Mucosa of stomach (tissue), 1 donor: ENCODE results near the gene PLCB2.

Source experiments
- H3K27me3 ChIP-seq: one replicate; pipeline ENCODE4 v1.7.0; 2013; ENCODE audit warnings: mild to moderate bottlenecking, low read length; ENCODE audit not compliant: control insufficient read depth, insufficient read depth
- H3K36me3 ChIP-seq: one replicate; pipeline ENCODE4 v1.7.0; 2013; ENCODE audit warnings: low read length; ENCODE audit not compliant: control insufficient read depth, insufficient read depth
- H3K4me1 ChIP-seq: one replicate; pipeline ENCODE4 v1.7.0; 2013; ENCODE audit warnings: mild to moderate bottlenecking, low read length; ENCODE audit not compliant: control insufficient read depth, insufficient read depth
- H3K4me3 ChIP-seq: one replicate; pipeline ENCODE4 v1.7.0; 2013; ENCODE audit warnings: low read length
- H3K9ac ChIP-seq: one replicate; pipeline ENCODE4 v1.7.0; 2013; ENCODE audit warnings: mild to moderate bottlenecking, low read length, moderate library complexity
- H3K9me3 ChIP-seq: one replicate; pipeline ENCODE4 v1.7.0; 2013; ENCODE audit warnings: mild to moderate bottlenecking, low read length, moderate library complexity; ENCODE audit not compliant: control insufficient read depth
- donor health status: Pancreatic carcinoma.

PLCB2 gene

DNA sequence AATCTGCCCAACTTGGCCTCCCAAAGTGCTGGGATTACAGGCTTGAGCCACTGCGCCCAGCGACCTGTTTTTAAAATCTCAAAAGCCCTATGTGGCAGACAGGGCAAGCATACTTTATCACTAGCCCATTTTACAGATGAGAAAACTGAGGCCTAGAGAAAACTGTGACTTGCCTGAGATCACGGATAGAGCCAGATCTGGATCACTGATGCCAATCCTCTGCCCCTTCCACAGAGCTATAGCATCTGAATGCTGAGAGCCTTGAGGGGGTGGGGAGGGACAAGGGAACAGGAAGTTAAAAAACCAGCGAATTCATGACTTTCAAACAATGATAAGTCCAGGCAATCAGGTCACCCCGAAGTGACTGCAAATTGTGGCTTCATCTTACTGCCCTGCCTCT lies 32.2 kb downstream of the PLCB2 start:
- H3K9me3 ChIP-seq: no peaks in the 10 kb centered on the region
- H3K36me3 ChIP-seq: no peaks in the 10 kb centered on the region
- no peak overlapping the region for H3K4me3 ChIP-seq
- peaks cover 12% of the 10 kb centered on the region for H3K4me1 ChIP-seq
- H3K27me3 ChIP-seq: peaks cover 27% of the 10 kb centered on the region
- H3K9ac ChIP-seq: no peak overlapping the region

DNA sequence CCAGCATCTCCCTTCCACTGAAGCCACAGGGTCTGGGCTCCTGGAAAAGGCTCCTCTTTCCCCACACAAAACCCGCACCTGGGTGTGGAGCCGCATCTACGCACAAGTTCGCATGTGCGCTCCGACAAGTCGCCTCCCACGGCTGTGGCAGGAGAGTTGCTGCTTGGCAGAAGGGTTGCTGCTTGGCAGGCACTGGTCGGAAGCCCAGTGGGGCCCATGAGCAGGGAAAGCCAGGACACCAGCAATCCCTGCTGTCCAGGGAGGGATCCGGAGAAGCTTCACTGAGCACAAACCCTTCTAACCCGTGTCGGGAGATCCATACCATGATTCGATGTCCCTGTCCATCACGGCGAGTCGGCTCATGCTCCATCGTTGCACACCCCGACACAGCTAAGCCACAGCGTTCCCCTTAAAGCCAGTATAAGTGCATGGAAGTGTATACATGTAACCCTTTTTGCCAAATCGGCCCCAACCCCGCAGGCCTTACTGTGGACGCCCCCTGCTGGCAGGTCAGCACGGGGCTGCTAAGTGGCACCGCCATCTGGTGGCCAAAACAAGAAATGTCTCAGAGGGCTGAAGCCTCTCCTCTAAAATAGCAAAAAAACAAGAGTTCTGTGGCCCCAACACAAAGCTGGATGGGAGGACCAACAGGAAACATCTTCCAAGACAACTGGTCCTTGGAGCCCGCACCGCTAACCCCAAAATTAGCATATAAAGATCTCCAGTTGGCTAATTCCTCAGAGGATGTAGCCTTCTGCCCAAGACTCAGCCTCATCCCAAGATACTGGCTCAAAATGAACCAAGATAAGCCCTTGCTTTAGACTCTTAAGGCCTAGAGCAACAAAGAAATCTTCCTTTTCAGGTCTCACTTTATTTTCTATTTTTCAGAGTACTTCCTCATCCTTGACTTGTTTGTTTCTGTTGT lies 33.1 kb downstream of the PLCB2 start:
- H3K4me1 ChIP-seq: peaks cover 5% of the 10 kb centered on the region
- H3K9ac ChIP-seq: no peak overlapping the region
- no peaks in the 10 kb centered on the region for H3K9me3 ChIP-seq
- peaks cover 18% of the 10 kb centered on the region for H3K27me3 ChIP-seq
- H3K36me3 ChIP-seq: no peaks in the 10 kb centered on the region
- no peak overlapping the region for H3K4me3 ChIP-seq

DNA sequence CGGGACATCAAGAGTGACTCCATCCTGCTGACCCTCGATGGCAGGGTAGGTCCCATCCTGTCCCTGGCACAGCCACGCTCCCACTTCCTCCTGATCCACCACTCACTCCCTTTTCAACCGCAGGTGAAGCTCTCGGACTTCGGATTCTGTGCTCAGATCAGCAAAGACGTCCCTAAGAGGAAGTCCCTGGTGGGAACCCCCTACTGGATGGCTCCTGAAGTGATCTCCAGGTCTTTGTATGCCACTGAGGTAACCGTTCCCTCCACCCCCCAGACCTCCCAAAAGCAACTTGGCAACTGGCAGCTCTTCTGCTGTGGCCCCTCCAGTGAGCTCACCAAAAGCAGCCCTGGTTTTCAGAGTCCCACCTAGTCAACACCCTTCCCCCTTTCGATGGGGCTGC lies 34.3 kb downstream of the PLCB2 start:
- no peaks in the 10 kb centered on the region for H3K9me3 ChIP-seq
- no peak overlapping the region for H3K9ac ChIP-seq
- peaks cover 7% of the 10 kb centered on the region for H3K27me3 ChIP-seq
- no peaks in the 10 kb centered on the region for H3K4me1 ChIP-seq
- H3K36me3 ChIP-seq: no peaks in the 10 kb centered on the region
- no peak overlapping the region for H3K4me3 ChIP-seq

DNA sequence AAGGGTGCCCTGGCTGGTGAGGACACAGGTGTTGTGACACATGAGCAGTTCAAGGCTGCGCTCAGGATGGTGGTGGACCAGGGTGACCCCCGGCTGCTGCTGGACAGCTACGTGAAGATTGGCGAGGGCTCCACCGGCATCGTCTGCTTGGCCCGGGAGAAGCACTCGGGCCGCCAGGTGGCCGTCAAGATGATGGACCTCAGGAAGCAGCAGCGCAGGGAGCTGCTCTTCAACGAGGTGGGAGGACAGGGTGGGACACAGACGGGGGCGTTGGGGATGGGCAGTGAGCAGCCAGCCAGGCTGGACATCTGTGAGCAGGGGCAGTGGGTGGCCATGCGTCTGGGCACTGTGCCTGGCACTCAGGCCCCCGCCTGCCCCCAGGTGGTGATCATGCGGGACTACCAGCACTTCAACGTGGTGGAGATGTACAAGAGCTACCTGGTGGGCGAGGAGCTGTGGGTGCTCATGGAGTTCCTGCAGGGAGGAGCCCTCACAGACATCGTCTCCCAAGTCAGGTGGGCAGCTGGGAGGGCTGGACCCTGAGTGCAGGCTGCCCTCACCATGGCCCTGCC lies 35.2 kb downstream of the PLCB2 start:
- no peaks in the 10 kb centered on the region for H3K9me3 ChIP-seq
- no peaks in the 10 kb centered on the region for H3K4me1 ChIP-seq
- no peaks in the 10 kb centered on the region for H3K27me3 ChIP-seq
- H3K9ac ChIP-seq: no peak overlapping the region
- H3K4me3 ChIP-seq: no peak overlapping the region
- H3K36me3 ChIP-seq: no peaks in the 10 kb centered on the region

DNA sequence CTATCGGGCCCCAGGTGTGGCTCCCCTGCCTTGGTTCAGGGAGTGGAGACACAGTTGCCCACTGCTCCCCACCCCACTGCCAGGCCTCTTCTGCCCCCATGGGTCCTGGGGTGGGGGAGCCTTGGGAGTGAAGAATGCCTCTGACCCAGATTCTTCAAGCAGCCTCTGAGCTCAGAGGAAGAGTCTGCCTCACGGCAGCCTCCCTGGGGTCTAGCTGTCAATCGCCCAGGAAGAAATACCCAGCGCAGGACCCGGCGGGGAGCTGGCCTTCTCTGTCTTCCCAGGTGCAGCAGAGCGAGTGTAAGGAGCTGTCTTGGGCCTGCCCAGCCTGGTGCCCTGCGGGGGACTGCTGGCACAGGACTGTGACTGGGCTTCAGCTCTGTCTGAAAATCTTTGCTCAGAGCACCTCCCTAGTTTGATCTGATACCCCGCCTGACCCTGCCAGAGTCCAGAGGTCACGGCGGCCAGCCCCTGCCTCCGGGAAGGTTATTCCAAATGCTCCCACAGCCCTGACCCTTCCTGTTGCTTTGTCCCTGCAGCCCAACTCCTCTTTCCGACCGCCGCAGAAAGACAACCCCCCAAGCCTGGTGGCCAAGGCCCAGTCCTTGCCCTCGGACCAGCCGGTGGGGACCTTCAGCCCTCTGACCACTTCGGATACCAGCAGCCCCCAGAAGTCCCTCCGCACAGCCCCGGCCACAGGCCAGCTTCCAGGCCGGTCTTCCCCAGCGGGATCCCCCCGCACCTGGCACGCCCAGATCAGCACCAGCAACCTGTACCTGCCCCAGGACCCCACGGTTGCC lies 35.9 kb downstream of the PLCB2 start:
- Histone ChIP-seq H3K36me3 (no peaks in the 10 kb centered on the region), H3K4me3 (no peak overlapping the region), H3K4me1 (peaks cover 4% of the 10 kb centered on the region), H3K27me3 (no peaks in the 10 kb centered on the region), H3K9ac (no peak overlapping the region), H3K9me3 (no peaks in the 10 kb centered on the region)

DNA sequence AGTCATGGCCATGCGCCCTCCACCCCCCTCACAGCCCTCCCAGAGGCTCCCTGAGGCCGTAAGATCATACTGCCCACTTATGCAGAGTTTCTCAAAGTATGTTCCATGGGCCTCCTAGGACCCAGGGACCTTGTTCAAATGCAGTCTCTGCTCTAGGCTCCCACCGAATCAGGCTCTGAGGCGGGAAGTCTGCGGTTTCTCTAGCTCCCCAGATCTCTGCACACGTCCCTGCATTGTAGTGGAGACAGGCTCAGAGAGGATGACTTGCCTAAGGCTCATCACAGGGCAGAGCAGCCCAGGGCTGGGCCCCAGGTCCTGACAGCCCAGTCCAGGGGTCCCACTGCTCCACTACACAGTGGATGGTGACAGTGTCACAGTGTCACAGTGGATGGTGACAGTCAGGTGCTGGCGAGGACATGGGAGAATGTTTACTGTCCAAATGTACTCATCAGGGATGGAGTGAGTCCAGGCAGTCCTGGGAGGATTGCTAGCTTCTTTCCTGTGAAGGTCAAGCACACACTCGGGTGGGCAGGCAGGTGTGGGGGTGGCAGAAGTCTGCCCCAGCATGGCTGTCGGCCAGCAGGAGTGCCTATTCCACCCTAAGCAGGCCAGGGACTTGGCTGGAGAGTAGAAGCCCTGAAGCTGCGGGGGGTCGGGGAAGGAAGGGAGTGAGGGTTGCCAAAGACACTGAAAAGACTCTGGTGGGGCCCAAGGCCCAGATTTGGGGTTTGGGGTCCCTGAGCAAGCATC lies 37.3 kb downstream of the PLCB2 start:
- Histone ChIP-seq H3K36me3 (no peaks in the 10 kb centered on the region), H3K4me1 (peaks cover 11% of the 10 kb centered on the region), H3K27me3 (no peaks in the 10 kb centered on the region), H3K9ac (no peak overlapping the region), H3K4me3 (no peak overlapping the region), H3K9me3 (no peaks in the 10 kb centered on the region)

DNA sequence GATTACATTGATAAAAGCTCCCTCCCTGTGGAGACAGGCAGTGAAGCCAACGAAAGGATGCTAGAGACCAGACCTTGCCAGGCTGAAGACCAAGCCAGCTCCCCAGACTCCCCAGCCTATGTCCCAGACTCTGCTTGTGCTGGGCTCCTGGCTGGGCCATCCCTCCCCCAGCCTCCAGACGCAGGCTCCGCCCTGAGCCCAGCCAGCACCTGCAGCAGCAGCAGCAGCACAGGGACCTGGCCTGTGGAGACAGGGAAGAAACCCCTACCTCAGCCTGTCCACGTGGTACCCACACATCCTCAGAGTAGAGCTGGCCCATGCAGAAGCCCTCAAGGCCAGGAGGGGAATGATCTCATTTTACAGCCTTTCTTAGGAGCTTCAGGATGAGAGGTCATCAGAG lies 38.1 kb downstream of the PLCB2 start:
- Histone ChIP-seq H3K9ac (no peak overlapping the region), H3K36me3 (no peaks in the 10 kb centered on the region), H3K4me1 (peaks cover 11% of the 10 kb centered on the region), H3K9me3 (no peaks in the 10 kb centered on the region), H3K27me3 (no peaks in the 10 kb centered on the region), H3K4me3 (no peak overlapping the region)

DNA sequence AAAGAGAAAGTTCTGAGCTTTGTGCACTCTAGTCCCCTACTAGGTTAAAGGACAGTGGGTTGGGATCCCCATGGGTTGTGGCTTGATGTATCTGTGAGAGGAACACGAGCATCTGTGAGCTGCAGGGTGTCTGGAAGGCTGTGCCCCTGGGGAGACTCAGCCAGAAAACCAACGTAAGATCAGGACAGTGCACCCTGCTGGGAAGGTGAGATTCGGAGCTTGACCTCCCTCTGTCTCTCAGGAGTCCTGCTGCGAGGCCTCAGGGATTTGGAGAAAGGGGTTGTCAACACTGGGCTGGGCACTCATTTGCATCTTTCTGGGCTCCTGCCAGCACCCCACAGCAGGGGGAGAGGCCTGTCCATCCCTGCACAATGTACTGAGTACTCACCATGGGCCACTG lies 40.1 kb downstream of the PLCB2 start:
- peaks cover 11% of the 10 kb centered on the region for H3K4me1 ChIP-seq
- H3K36me3 ChIP-seq: no peaks in the 10 kb centered on the region
- H3K9me3 ChIP-seq: no peaks in the 10 kb centered on the region
- H3K27me3 ChIP-seq: no peaks in the 10 kb centered on the region
- H3K4me3 ChIP-seq: no peak overlapping the region
- H3K9ac ChIP-seq: no peak overlapping the region

DNA sequence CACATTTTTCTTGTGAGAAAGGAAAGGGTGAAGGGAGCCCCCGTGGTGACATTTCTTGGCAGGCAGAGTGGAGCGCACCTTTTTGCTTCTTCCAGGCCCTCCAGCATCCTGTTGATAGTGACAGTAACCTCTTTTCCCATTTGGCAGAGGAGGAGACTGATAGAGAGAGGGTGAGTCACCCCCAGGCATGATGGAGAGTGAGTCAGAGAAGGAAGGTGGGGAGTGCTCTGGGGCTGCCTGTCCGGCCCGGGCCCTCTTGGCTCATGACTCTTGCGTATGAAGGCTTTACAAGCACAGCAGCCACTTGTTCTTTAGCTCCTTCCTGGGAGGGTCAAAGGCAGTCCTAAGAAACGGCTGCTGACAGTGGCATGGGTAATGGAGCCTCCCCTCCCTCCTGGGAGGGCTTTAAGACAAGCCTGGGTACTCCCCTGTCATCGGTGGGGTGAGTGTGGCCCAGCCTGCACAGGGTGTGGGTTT lies 40.9 kb downstream of the PLCB2 start:
- H3K9me3 ChIP-seq: no peaks in the 10 kb centered on the region
- H3K9ac ChIP-seq: no peak overlapping the region
- no peak overlapping the region for H3K4me3 ChIP-seq
- no peaks in the 10 kb centered on the region for H3K36me3 ChIP-seq
- H3K4me1 ChIP-seq: peaks cover 11% of the 10 kb centered on the region
- no peaks in the 10 kb centered on the region for H3K27me3 ChIP-seq

DNA sequence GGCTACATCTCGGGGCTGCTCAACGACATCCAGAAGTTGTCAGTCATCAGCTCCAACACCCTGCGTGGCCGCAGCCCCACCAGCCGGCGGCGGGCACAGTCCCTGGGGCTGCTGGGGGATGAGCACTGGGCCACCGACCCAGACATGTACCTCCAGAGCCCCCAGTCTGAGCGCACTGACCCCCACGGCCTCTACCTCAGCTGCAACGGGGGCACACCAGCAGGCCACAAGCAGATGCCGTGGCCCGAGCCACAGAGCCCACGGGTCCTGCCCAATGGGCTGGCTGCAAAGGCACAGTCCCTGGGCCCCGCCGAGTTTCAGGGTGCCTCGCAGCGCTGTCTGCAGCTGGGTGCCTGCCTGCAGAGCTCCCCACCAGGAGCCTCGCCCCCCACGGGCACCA lies 41.9 kb downstream of the PLCB2 start:
- Histone ChIP-seq H3K27me3 (no peaks in the 10 kb centered on the region), H3K9me3 (no peaks in the 10 kb centered on the region), H3K9ac (no peak overlapping the region), H3K4me3 (no peak overlapping the region), H3K4me1 (peaks cover 11% of the 10 kb centered on the region), H3K36me3 (no peaks in the 10 kb centered on the region)

DNA sequence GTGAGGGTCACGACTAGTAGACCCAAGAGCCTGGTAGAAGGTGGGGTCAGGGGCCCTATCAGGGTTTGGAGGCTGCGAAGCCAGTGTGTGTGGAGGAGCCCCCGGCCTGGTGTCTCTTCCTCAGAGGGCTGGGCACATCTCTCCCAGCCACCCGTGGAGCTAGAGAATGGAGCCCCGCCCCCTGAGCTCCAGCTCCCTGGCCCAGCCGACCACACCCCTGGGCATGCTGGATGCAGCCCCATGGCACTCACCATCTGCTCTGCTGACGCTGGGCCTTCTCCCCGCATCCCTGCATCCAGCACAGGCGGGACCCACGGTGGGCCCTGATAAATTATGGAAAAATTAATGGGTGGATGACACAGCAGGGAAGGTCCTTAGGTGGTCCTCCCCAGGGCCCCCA lies 42.4 kb downstream of the PLCB2 start:
- H3K9me3 ChIP-seq: no peaks in the 10 kb centered on the region
- H3K9ac ChIP-seq: no peak overlapping the region
- H3K36me3 ChIP-seq: no peaks in the 10 kb centered on the region
- H3K27me3 ChIP-seq: no peaks in the 10 kb centered on the region
- peaks cover 11% of the 10 kb centered on the region for H3K4me1 ChIP-seq
- H3K4me3 ChIP-seq: no peak overlapping the region
